HUES64 (cell line): ENCODE results near the gene TH.

Experiments used
- H3K27ac ChIP-seq: 2 replicates; pipeline ENCODE4 v1.7.0; 2013; ENCODE audit warnings: low read depth, low read length, inconsistent platforms
- H3K27me3 ChIP-seq: 2 replicates; pipeline ENCODE4 v1.6.1; 2013; ENCODE audit warnings: mild to moderate bottlenecking, low read length; ENCODE audit not compliant: insufficient read depth
- H3K36me3 ChIP-seq: 2 replicates; pipeline ENCODE4 v1.6.1; 2013; ENCODE audit warnings: mild to moderate bottlenecking, low read length; ENCODE audit not compliant: insufficient read depth
- H3K4me1 ChIP-seq: 2 replicates; pipeline ENCODE4 v1.6.1; 2013; ENCODE audit warnings: mild to moderate bottlenecking, low read length, moderate library complexity; ENCODE audit not compliant: insufficient read depth
- H3K4me3 ChIP-seq: 2 replicates; pipeline ENCODE4 v1.5.1; 2013; ENCODE audit warnings: mild to moderate bottlenecking, low read length, moderate library complexity
- H3K9ac ChIP-seq: 2 replicates; pipeline ENCODE4 v1.6.1; 2013; ENCODE audit warnings: mild to moderate bottlenecking, low read depth, low read length
- H3K9me3 ChIP-seq: 2 replicates; pipeline ENCODE4 v1.6.1; 2013; ENCODE audit warnings: low read depth, low read length; ENCODE audit not compliant: insufficient read depth
- WGBS: fragments of 150-250, 120-280 bp; methylation state at CpG from one replicate; pipeline ENCODE4 v1.1.7; 2013; ENCODE audit warnings: missing lambda C conversion rate; 5-methylcytosine and 5-hydroxymethylcytosine counted together

The TH gene

GRCh38 chr11:2163428-2163978, 8.1 kb downstream of the TH start:
- no peak overlapping the region for H3K4me3 ChIP-seq
- H3K27ac ChIP-seq: no peak overlapping the region
- H3K9me3 ChIP-seq: no peaks in the 10 kb centered on the region
- H3K4me1 ChIP-seq: no peaks in the 10 kb centered on the region
- peaks cover 8% of the 10 kb centered on the region for H3K27me3 ChIP-seq
- H3K9ac ChIP-seq: no peak overlapping the region
- WGBS: 82% methylated on average over 12 of the region's 12 CpGs
- H3K36me3 ChIP-seq: no peaks in the 10 kb centered on the region

GRCh38 chr11:2160736-2161259, 10.8 kb downstream of the TH start, which contains the start of gene INS:
Gene INS (minus strand): TSS chr11:2161209. CDS start chr11:2160971, 238 bp downstream.
- Histone ChIP-seq H3K9me3 (no peaks in the 10 kb centered on the region), H3K36me3 (no peaks in the 10 kb centered on the region), H3K9ac (no peak within 1 kb of the TSS), H3K4me3 (no peak within 1 kb of the TSS), H3K27ac (no peak within 1 kb of the TSS), H3K4me1 (no peaks in the 10 kb centered on the region), H3K27me3 (no peaks in the 10 kb centered on the region)
- 90% methylated on average over 13 of the region's 13 CpGs for WGBS

- H3K9me3 ChIP-seq: no peaks in the 10 kb centered on the region
- no peak overlapping the region for H3K27ac ChIP-seq
- no peak overlapping the region for H3K4me3 ChIP-seq
- H3K27me3 ChIP-seq: no peaks in the 10 kb centered on the region
- H3K9ac ChIP-seq: no peak overlapping the region
- 90% methylated on average over 36 of the region's 36 CpGs for WGBS
- no peaks in the 10 kb centered on the region for H3K36me3 ChIP-seq
- no peaks in the 10 kb centered on the region for H3K4me1 ChIP-seq
These were observed 11.8 kb downstream of the TH start for GRCh38 chr11:2159536-2160413.

- 88% methylated on average over 6 of the region's 10 CpGs for WGBS
- H3K4me3 ChIP-seq: no peak overlapping the region
- H3K36me3 ChIP-seq: no peaks in the 10 kb centered on the region
- H3K9me3 ChIP-seq: no peaks in the 10 kb centered on the region
- H3K27ac ChIP-seq: no peak overlapping the region
- no peaks in the 10 kb centered on the region for H3K27me3 ChIP-seq
- H3K4me1 ChIP-seq: no peaks in the 10 kb centered on the region
- H3K9ac ChIP-seq: no peak overlapping the region
These were observed 12.6 kb downstream of the TH start for GRCh38 chr11:2158966-2159365.

GRCh38 chr11:2158296-2158737, 13.3 kb downstream of the TH start:
- no peaks in the 10 kb centered on the region for H3K9me3 ChIP-seq
- H3K27me3 ChIP-seq: no peaks in the 10 kb centered on the region
- H3K27ac ChIP-seq: no peak overlapping the region
- 90% methylated on average over 13 of the region's 13 CpGs for WGBS
- no peaks in the 10 kb centered on the region for H3K36me3 ChIP-seq
- no peak overlapping the region for H3K4me3 ChIP-seq
- no peak overlapping the region for H3K9ac ChIP-seq
- no peaks in the 10 kb centered on the region for H3K4me1 ChIP-seq

GRCh38 chr11:2157294-2158040, 14.1 kb downstream of the TH start:
- Histone ChIP-seq H3K4me1 (no peaks in the 10 kb centered on the region), H3K36me3 (no peaks in the 10 kb centered on the region), H3K4me3 (no peak overlapping the region), H3K9me3 (no peaks in the 10 kb centered on the region), H3K9ac (no peak overlapping the region), H3K27ac (no peak overlapping the region), H3K27me3 (no peaks in the 10 kb centered on the region)
- 79% methylated on average over 18 of the region's 18 CpGs for WGBS

GRCh38 chr11:2156416-2157182, 15.0 kb downstream of the TH start:
- Histone ChIP-seq H3K9ac (no peak overlapping the region), H3K4me3 (no peak overlapping the region), H3K36me3 (no peaks in the 10 kb centered on the region), H3K27me3 (peaks cover 3% of the 10 kb centered on the region), H3K9me3 (no peaks in the 10 kb centered on the region), H3K27ac (no peak overlapping the region), H3K4me1 (no peaks in the 10 kb centered on the region)
- 51% methylated on average over 19 of the region's 19 CpGs for WGBS

- H3K9me3 ChIP-seq: no peaks in the 10 kb centered on the region
- H3K27ac ChIP-seq: no peak overlapping the region
- no peak overlapping the region for H3K9ac ChIP-seq
- H3K4me3 ChIP-seq: no peak overlapping the region
- H3K4me1 ChIP-seq: 0 out of 2 replicates have a peak, but pooled peaks cover 3% of the 10 kb centered on the region
- peaks cover 10% of the 10 kb centered on the region for H3K27me3 ChIP-seq
- no peaks in the 10 kb centered on the region for H3K36me3 ChIP-seq
- 88% methylated on average over 29 of the region's 29 CpGs for WGBS
These were observed 16.1 kb downstream of the TH start for GRCh38 chr11:2155511-2155910.

- H3K27me3 ChIP-seq: peaks cover 14% of the 10 kb centered on the region
- H3K4me1 ChIP-seq: 0 out of 2 replicates have a peak, but pooled peaks cover 5% of the 10 kb centered on the region
- WGBS: 92% methylated on average over 17 of the region's 17 CpGs
- no peaks in the 10 kb centered on the region for H3K36me3 ChIP-seq
- no peak overlapping the region for H3K27ac ChIP-seq
- no peak overlapping the region for H3K4me3 ChIP-seq
- H3K9me3 ChIP-seq: no peaks in the 10 kb centered on the region
- no peak overlapping the region for H3K9ac ChIP-seq
These were observed 16.7 kb downstream of the TH start for GRCh38 chr11:2154889-2155288.

GRCh38 chr11:2154195-2154585, 17.4 kb downstream of the TH start:
- Histone ChIP-seq H3K36me3 (no peaks in the 10 kb centered on the region), H3K4me3 (no peak overlapping the region), H3K9ac (no peak overlapping the region), H3K27me3 (peaks cover 21% of the 10 kb centered on the region), H3K4me1 (peaks cover 5% of the 10 kb centered on the region; the same call in 1 of the 2 replicates), H3K9me3 (no peaks in the 10 kb centered on the region), H3K27ac (no peak overlapping the region)
- 90% methylated on average over 7 of the region's 7 CpGs for WGBS
